HL-60 (cell line): ENCODE results near the gene RPL13.

Source experiments
- CTCF ChIP-seq: IDR thresholded peaks from one replicate; pipeline ENCODE4 v1.5.1; 2011; ENCODE audit warnings: low read length, control low read depth, inconsistent platforms; ENCODE audit not compliant: insufficient read depth
- POLR2AphosphoS5 ChIP-seq: IDR thresholded peaks from 2 replicates; pipeline ENCODE4 v1.6.1; 2012; ENCODE audit warnings: low read depth

GRCh38 chr16:89572073-89572484, 11.6 kb downstream of the RPL13 start:
- TF ChIP-seq CTCF (no peak), POLR2AphosphoS5 (no peak)
